GM23338 (cell line): Measurements from ENCODE around the gene GLE1.

Source experiments
- CREB1 ChIP-seq: fragments of 250-450 bp; sonication (Bioruptor Pico); IDR thresholded peaks from 2 replicates; pipeline ENCODE4 v1.5.0; 2020; ENCODE audit warnings: low read depth, mild to moderate bottlenecking, moderate library complexity
- CTCF ChIP-seq, 2 experiments: fragments of 200-600 bp in 1 of 2; sonication (generic) in 1 of 2; conservative IDR thresholded peaks; 2 replicates each; pipeline versions ENCODE4 v1.5.1 to v1.6.1; 2016 to 2017; ENCODE audit warnings: antibody characterized with exemption in 2 of 2, low read depth in 2 of 2, mild to moderate bottlenecking in 2 of 2, moderate library complexity in 1 of 2
- ETS1 ChIP-seq: IDR thresholded peaks from 2 replicates; pipeline ENCODE4 v1.6.1; 2016; ENCODE audit warnings: antibody characterized with exemption
- EZH2 ChIP-seq: fragments of 200-600 bp; sonication (generic); IDR thresholded peaks from one replicate; pipeline ENCODE4 v1.8.0; 2017; ENCODE audit warnings: antibody characterized with exemption, mild to moderate bottlenecking, low read depth; ENCODE audit not compliant: unreplicated experiment
- EZH2phosphoT487 ChIP-seq: fragments of 200-600 bp; sonication (generic); IDR thresholded peaks from one replicate; pipeline ENCODE4 v1.8.1; 2018; ENCODE audit warnings: antibody characterized with exemption; ENCODE audit not compliant: unreplicated experiment
- JUNB ChIP-seq: IDR thresholded peaks from one replicate; pipeline ENCODE4 v1.6.1; 2016; ENCODE audit warnings: antibody characterized with exemption; ENCODE audit not compliant: unreplicated experiment
- POLR2AphosphoS5 ChIP-seq: IDR thresholded peaks from 2 replicates; pipeline ENCODE4 v1.6.1; 2016; ENCODE audit warnings: antibody characterized with exemption, low read depth
- REST ChIP-seq: IDR thresholded peaks from one replicate; pipeline ENCODE4 v1.6.1; 2018; ENCODE audit warnings: antibody characterized with exemption; ENCODE audit not compliant: unreplicated experiment
- STAT1 ChIP-seq: IDR thresholded peaks from one replicate; pipeline ENCODE4 v1.6.1; 2016; ENCODE audit warnings: antibody characterized with exemption; ENCODE audit not compliant: unreplicated experiment
- ZNF114 ChIP-seq: fragments of 250-450 bp; sonication (Bioruptor Pico); IDR thresholded peaks from 2 replicates; pipeline ENCODE4 v1.5.0; 2020; ENCODE audit warnings: mild to moderate bottlenecking, moderate library complexity
- ZNF462 ChIP-seq: fragments of 250-450 bp; sonication (Bioruptor Pico); IDR thresholded peaks from 2 replicates; pipeline ENCODE4 v1.5.0; 2020; ENCODE audit warnings: mild to moderate bottlenecking, moderate library complexity

GRCh38 chr9:128523199-128523925 lies 18.8 kb downstream of the GLE1 start:
- TF ChIP-seq POLR2AphosphoS5 (no peak), CTCF (conservative IDR thresholded peaks at IDR 0.05; ENCODE audit: low read depth in 2 of 2) (no peak), ZNF462 (CRISPR knock-in tag) (no peak), EZH2phosphoT487 (no peak), JUNB (no peak), CREB1 (CRISPR knock-in tag) (no peak), EZH2 (no peak), REST (no peak), ETS1 (no peak), STAT1 (no peak), ZNF114 (CRISPR knock-in tag) (no peak)
